HepG2 (cell line): ENCODE measurements around the gene SLF1. TPM values are rescaled to one million over a fixed set of nuclear protein-coding genes. Genes with fewer than 3 reads are reported as not detected.
A peak's percentile ranks its signal among the peaks of the same experiment; 100 is the strongest.

Experiments
- BORCS8-MEF2B ChIP-seq: sonication (generic); formaldehyde crosslinking; IDR thresholded peaks from 2 replicates; pipeline ENCODE4 v1.8.0; 2022; ENCODE audit warnings: mild to moderate bottlenecking, missing genetic modification reagents
- CCDC6 ChIP-seq: sonication (generic); formaldehyde crosslinking; IDR thresholded peaks from 2 replicates; pipeline ENCODE4 v1.8.1; 2022; ENCODE audit warnings: mild to moderate bottlenecking, missing genetic modification reagents, moderate library complexity
- FOSL1 ChIP-seq: sonication (generic); formaldehyde crosslinking; IDR thresholded peaks from 2 replicates; pipeline ENCODE4 v1.9.0; 2021; ENCODE audit warnings: missing genetic modification reagents, borderline replicate concordance
- HDAC1 ChIP-seq: sonication (generic); formaldehyde crosslinking; IDR thresholded peaks from 2 replicates; pipeline ENCODE4 v1.5.1; 2020; ENCODE audit warnings: mild to moderate bottlenecking, missing genetic modification reagents
- HMGA1 ChIP-seq: sonication (generic); formaldehyde crosslinking; conservative IDR thresholded peaks from 2 replicates; pipeline ENCODE4 v1.4.0; 2020; ENCODE audit warnings: missing genetic modification reagents
- KAT8 ChIP-seq: IDR thresholded peaks from 2 replicates; pipeline ENCODE4 v1.6.1; 2016; ENCODE audit warnings: missing genetic modification reagents, missing compliant biosample characterization
- MAFG ChIP-seq: sonication (generic); formaldehyde crosslinking; IDR thresholded peaks from 2 replicates; pipeline ENCODE4 v1.5.1; 2020; ENCODE audit warnings: mild to moderate bottlenecking, missing genetic modification reagents
- MYNN ChIP-seq: sonication (generic); formaldehyde crosslinking; IDR thresholded peaks from 2 replicates; pipeline ENCODE4 v1.4.0; 2020; ENCODE audit warnings: mild to moderate bottlenecking, low read depth, missing genetic modification reagents
- NFE2L1 ChIP-seq: sonication (generic); formaldehyde crosslinking; IDR thresholded peaks from 2 replicates; pipeline ENCODE4 v1.4.0; 2020; ENCODE audit warnings: missing genetic modification reagents, mild to moderate bottlenecking, borderline replicate concordance
- PHF8 ChIP-seq: sonication (generic); formaldehyde crosslinking; IDR thresholded peaks from 2 replicates; pipeline ENCODE4 v1.5.0; 2020; ENCODE audit warnings: missing genetic modification reagents
- RFX5 ChIP-seq: IDR thresholded peaks from 2 replicates; pipeline ENCODE4 v1.6.1; 2011; ENCODE audit warnings: low read depth, low read length, improper control_type of control experiment
- SIN3B ChIP-seq: fragments of 150-350 bp; IDR thresholded peaks from 2 replicates; pipeline ENCODE4 v1.6.1; 2014; ENCODE audit warnings: low read length
- SMAD1 ChIP-seq: sonication (generic); formaldehyde crosslinking; IDR thresholded peaks from 2 replicates; pipeline ENCODE4 v1.4.0; 2020; ENCODE audit warnings: missing genetic modification reagents, low read depth, mild to moderate bottlenecking, borderline replicate concordance
- SRY ChIP-seq: sonication (generic); formaldehyde crosslinking; IDR thresholded peaks from 2 replicates; pipeline ENCODE4 v1.8.0; 2022; ENCODE audit warnings: mild to moderate bottlenecking, missing genetic modification reagents
- TAF1 ChIP-seq: sonication (generic); formaldehyde crosslinking; IDR thresholded peaks from 2 replicates; pipeline ENCODE4 v1.4.0; 2020; ENCODE audit warnings: missing genetic modification reagents
- ZMAT3 ChIP-seq: sonication (generic); formaldehyde crosslinking; conservative IDR thresholded peaks from 2 replicates; pipeline ENCODE4 v1.7.0; 2021; ENCODE audit warnings: missing genetic modification reagents
- ZNF10 ChIP-seq: sonication (generic); formaldehyde crosslinking; IDR thresholded peaks from 2 replicates; pipeline ENCODE4 v1.4.0; 2020; ENCODE audit warnings: mild to moderate bottlenecking, low read depth, missing genetic modification reagents, borderline replicate concordance
- ZNF232 ChIP-seq: sonication (generic); formaldehyde crosslinking; IDR thresholded peaks from 2 replicates; pipeline ENCODE4 v1.4.0; 2020; ENCODE audit warnings: missing genetic modification reagents, borderline replicate concordance
- ZNF3 ChIP-seq: IDR thresholded peaks from 2 replicates; pipeline ENCODE4 v1.7.0; 2017; ENCODE audit warnings: inconsistent platforms
- ZNF605 ChIP-seq: sonication (generic); formaldehyde crosslinking; IDR thresholded peaks from 2 replicates; pipeline ENCODE4 v1.8.0; 2022; ENCODE audit warnings: mild to moderate bottlenecking, missing genetic modification reagents
- ZNF776 ChIP-seq: sonication (generic); formaldehyde crosslinking; IDR thresholded peaks from 2 replicates; pipeline ENCODE4 v1.4.0; 2020; ENCODE audit warnings: mild to moderate bottlenecking, missing genetic modification reagents
- polyA plus RNA-seq, 8 experiments: library from polyadenylated mRNA; depleted of rRNA in 3 of 8; stranded (reverse) in 7 of 8; unstranded in 1 of 8; fragments of >200 nt; fragmentation: Illumina TruSeq in 4 of 8; extraction: Trizol in 4 of 8; gene quantifications; 2 replicates each; pipeline versions ENCODE4 v1.2.1 to v1.2.3, GENCODE V29; 2011 to 2016; ENCODE audit warnings: low read depth in 4 of 8, missing spikeins in 1 of 8, mixed read lengths in 1 of 8; ENCODE audit not compliant: insufficient read depth in 1 of 8
- total RNA-seq, 5 experiments: library from RNA; depleted of rRNA; stranded (reverse); fragments of >200 nt; fragmentation: Illumina TruSeq; extraction: Trizol; gene quantifications; 2 replicates each; pipeline ENCODE4 v1.2.3, GENCODE V29; 2016; ENCODE audit warnings: low read depth in 1 of 5
- TF ChIP-seq, protein P1 (sequence below): IDR thresholded peaks from 2 replicates; pipeline ENCODE4 v1.4.0; 2020; ENCODE audit warnings: mild to moderate bottlenecking, missing genetic modification reagents
- TF ChIP-seq, protein P2 (sequence below): sonication (generic); formaldehyde crosslinking; conservative IDR thresholded peaks from 2 replicates; pipeline ENCODE4 v1.8.0; 2022; ENCODE audit warnings: low read depth, missing genetic modification reagents

The SLF1 gene
- total and polyA plus RNA-seq, 2 of the 13 experiments (the other 11 are each of a cell fraction or from before 2014, with no cell fraction given), result 2.1 to 9.1 TPM

DNA sequence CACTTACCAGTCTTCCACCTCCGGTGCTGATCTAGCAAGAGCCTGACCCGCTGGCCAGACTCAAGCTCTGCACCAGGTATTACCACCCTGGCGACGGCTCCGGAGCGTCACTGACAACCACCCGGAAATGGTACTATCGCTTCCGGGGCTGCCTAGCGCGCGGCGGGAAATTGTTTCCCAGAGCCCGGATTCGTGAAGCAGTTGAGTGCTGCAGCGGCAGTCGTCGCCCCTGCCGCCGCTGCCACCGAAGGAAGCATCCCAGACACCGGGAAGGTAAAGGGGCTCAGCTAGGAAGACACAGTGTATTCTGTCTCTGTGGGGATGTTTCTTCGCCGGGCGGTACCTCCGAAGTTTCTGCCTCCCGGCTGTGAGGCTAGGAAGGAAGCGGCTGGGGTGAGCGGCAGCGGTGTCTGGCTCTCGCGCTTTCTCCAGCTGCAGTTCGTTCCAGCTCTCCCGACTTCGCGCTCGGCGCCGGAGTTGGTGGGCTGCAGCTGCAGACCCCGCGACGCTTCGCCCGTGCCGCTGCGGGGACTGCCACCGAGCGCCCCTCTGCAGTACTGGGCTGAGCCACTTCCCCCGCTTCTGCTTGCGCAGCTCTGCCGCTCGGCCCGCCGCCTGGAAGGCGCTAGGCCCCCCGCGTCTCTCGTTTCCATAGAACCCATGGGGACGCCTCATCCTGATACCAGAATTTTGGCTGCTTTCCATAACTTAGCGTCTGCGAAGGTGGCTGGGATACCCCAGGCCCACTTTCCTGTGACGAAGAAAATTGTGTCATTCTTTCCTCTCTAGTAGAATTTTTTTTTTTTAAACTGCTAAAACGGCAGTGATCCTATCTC is at the start of gene SLF1, which contains the start of gene KIAA0825 (continued):
- TF ChIP-seq, protein P1, sequence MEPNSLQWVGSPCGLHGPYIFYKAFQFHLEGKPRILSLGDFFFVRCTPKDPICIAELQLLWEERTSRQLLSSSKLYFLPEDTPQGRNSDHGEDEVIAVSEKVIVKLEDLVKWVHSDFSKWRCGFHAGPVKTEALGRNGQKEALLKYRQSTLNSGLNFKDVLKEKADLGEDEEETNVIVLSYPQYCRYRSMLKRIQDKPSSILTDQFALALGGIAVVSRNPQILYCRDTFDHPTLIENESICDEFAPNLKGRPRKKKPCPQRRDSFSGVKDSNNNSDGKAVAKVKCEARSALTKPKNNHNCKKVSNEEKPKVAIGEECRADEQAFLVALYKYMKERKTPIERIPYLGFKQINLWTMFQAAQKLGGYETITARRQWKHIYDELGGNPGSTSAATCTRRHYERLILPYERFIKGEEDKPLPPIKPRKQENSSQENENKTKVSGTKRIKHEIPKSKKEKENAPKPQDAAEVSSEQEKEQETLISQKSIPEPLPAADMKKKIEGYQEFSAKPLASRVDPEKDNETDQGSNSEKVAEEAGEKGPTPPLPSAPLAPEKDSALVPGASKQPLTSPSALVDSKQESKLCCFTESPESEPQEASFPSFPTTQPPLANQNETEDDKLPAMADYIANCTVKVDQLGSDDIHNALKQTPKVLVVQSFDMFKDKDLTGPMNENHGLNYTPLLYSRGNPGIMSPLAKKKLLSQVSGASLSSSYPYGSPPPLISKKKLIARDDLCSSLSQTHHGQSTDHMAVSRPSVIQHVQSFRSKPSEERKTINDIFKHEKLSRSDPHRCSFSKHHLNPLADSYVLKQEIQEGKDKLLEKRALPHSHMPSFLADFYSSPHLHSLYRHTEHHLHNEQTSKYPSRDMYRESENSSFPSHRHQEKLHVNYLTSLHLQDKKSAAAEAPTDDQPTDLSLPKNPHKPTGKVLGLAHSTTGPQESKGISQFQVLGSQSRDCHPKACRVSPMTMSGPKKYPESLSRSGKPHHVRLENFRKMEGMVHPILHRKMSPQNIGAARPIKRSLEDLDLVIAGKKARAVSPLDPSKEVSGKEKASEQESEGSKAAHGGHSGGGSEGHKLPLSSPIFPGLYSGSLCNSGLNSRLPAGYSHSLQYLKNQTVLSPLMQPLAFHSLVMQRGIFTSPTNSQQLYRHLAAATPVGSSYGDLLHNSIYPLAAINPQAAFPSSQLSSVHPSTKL, result peak; percentile 57; the same call in 1 of the 2 replicates
- TF ChIP-seq ZNF605 (CRISPR knock-in tag) (peak; percentile 26; the same call in 1 of the 2 replicates), SRY (CRISPR knock-in tag) (0 out of 2 replicates have a peak, but pooled peaks have one; percentile 32), CCDC6 (CRISPR knock-in tag) (0 out of 2 replicates have a peak, but pooled peaks have one; percentile 37), HMGA1 (CRISPR knock-in tag) (no peak), RFX5 (0 out of 2 replicates have a peak, but pooled peaks have one; percentile 43), MAFG (no peak), SIN3B (peak; percentile 89), BORCS8-MEF2B (CRISPR knock-in tag) (peak; percentile 60; the same call in 1 of the 2 replicates), TAF1 (CRISPR knock-in tag) (peak; percentile 75), ZNF232 (CRISPR knock-in tag) (no peak; the same call in 1 of the 2 replicates), HDAC1 (peak; percentile 98), PHF8 (CRISPR knock-in tag) (peak; percentile 87), ZNF10 (CRISPR knock-in tag) (no peak), MYNN (CRISPR knock-in tag) (no peak), SMAD1 (CRISPR knock-in tag) (0 out of 2 replicates have a peak, but pooled peaks have one; percentile 57), ZNF776 (CRISPR knock-in tag) (no peak), NFE2L1 (CRISPR knock-in tag) (no peak), ZMAT3 (CRISPR knock-in tag) (no peak), KAT8 (CRISPR knock-in tag) (peak; percentile 95), ZNF3 (CRISPR knock-in tag) (0 out of 2 replicates have a peak, but pooled peaks have one; percentile 26), FOSL1 (CRISPR knock-in tag) (0 out of 2 replicates have a peak, but pooled peaks have one; percentile 21)
- TF ChIP-seq, protein P2, sequence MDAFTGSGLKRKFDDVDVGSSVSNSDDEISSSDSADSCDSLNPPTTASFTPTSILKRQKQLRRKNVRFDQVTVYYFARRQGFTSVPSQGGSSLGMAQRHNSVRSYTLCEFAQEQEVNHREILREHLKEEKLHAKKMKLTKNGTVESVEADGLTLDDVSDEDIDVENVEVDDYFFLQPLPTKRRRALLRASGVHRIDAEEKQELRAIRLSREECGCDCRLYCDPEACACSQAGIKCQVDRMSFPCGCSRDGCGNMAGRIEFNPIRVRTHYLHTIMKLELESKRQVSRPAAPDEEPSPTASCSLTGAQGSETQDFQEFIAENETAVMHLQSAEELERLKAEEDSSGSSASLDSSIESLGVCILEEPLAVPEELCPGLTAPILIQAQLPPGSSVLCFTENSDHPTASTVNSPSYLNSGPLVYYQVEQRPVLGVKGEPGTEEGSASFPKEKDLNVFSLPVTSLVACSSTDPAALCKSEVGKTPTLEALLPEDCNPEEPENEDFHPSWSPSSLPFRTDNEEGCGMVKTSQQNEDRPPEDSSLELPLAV (CRISPR knock-in tag), result no peak
